Measurements from ENCODE around the gene CATSPERE.
A peak's percentile ranks its signal among the peaks of the same experiment; 100 is the strongest.
"Not testable (repeated sequence)": the region's sequence is repeated elsewhere in the genome, so short reads cannot be mapped to it uniquely, and the experiment has no call there.

Gene CATSPERE

GRCh38 chr1:244636488-244637259, 175.6 kb downstream of the CATSPERE start:
- no peak for DNase-seq

GRCh38 chr1:244639561-244639960, 178.5 kb downstream of the CATSPERE start:
- no peak for DNase-seq

- DNase-seq, result no peak
These were observed 179.8 kb downstream of the CATSPERE start for GRCh38 chr1:244640917-244641316.

- DNase-seq, result no peak
These were observed 181.5 kb downstream of the CATSPERE start for GRCh38 chr1:244642526-244642925.

- DNase-seq, result no peak
These were observed 181.9 kb downstream of the CATSPERE start for GRCh38 chr1:244642988-244643387.

- no peak for DNase-seq
These were observed 184.3 kb downstream of the CATSPERE start for GRCh38 chr1:244645414-244645813.

GRCh38 chr1:244645890-244646289, 184.8 kb downstream of the CATSPERE start:
- no peak for DNase-seq

- DNase-seq, result no peak
These were observed 186.7 kb downstream of the CATSPERE start for GRCh38 chr1:244647819-244648218.

- DNase-seq, result no peak
These were observed 191.0 kb downstream of the CATSPERE start for GRCh38 chr1:244651956-244652622.

GRCh38 chr1:244652623-244653438, 191.8 kb downstream of the CATSPERE start, which contains the start of gene DESI2:
TSS of gene DESI2 (plus strand) at chr1:244653126. CDS start at chr1:244653314, 188 bp downstream.
- peak; percentile 99 for DNase-seq

- DNase-seq, result no peak
These were observed 192.5 kb downstream of the CATSPERE start for GRCh38 chr1:244653439-244654107.

- DNase-seq, result no peak
These were observed 193.3 kb downstream of the CATSPERE start for GRCh38 chr1:244654108-244655038.

GRCh38 chr1:244655186-244655585, 194.1 kb downstream of the CATSPERE start:
- no peak for DNase-seq

GRCh38 chr1:244657421-244657820, 196.3 kb downstream of the CATSPERE start:
- no peak for DNase-seq

- no peak for DNase-seq
These were observed 198.6 kb downstream of the CATSPERE start for GRCh38 chr1:244659694-244660093.

GRCh38 chr1:244660595-244660994, 199.5 kb downstream of the CATSPERE start:
- DNase-seq, result no peak

GRCh38 chr1:244661569-244662312, 200.7 kb downstream of the CATSPERE start:
- not testable (repeated sequence) for DNase-seq

GRCh38 chr1:244662599-244662998, 201.5 kb downstream of the CATSPERE start:
- no peak for DNase-seq

GRCh38 chr1:244664353-244664752, 203.3 kb downstream of the CATSPERE start:
- DNase-seq, result no peak

GRCh38 chr1:244665771-244666217, 204.7 kb downstream of the CATSPERE start:
- DNase-seq, result no peak
